Retinal pigment epithelial cell (primary cell): ENCODE results near the gene ATP2B2.

Experiments used
- DNase-seq: peaks from one replicate; pipeline ENCODE4 v3.0.0-alpha.2; 2010; ENCODE audit warnings: low read depth
- H3K4me3 ChIP-seq: 2 replicates; pipeline ENCODE4 v1.5.1; 2011; ENCODE audit warnings: mild to moderate bottlenecking, low read length, control low read depth, moderate library complexity
- CTCF ChIP-seq: conservative IDR thresholded peaks from 2 replicates; pipeline ENCODE4 v1.5.1; 2011; ENCODE audit warnings: low read depth, low read length, control low read depth, inconsistent platforms

ATP2B2 gene

GRCh38 chr3:10396931-10397330 lies 108.5 kb downstream of the ATP2B2 start:
- no peak overlapping the region for H3K4me3 ChIP-seq
- no peak for DNase-seq
- no peak for TF ChIP-seq CTCF

GRCh38 chr3:10396083-10396482 lies 109.3 kb downstream of the ATP2B2 start:
- no peak overlapping the region for H3K4me3 ChIP-seq
- TF ChIP-seq CTCF: no peak
- no peak for DNase-seq

GRCh38 chr3:10395671-10396070 lies 109.7 kb downstream of the ATP2B2 start:
- no peak for DNase-seq
- TF ChIP-seq CTCF: no peak
- no peak overlapping the region for H3K4me3 ChIP-seq

GRCh38 chr3:10395196-10395595 lies 110.2 kb downstream of the ATP2B2 start:
- TF ChIP-seq CTCF: no peak
- no peak overlapping the region for H3K4me3 ChIP-seq
- DNase-seq: no peak

GRCh38 chr3:10394491-10395025 lies 110.8 kb downstream of the ATP2B2 start:
- no peak for DNase-seq
- H3K4me3 ChIP-seq: no peak overlapping the region
- TF ChIP-seq CTCF: no peak

- no peak overlapping the region for H3K4me3 ChIP-seq
- TF ChIP-seq CTCF: no peak
- no peak for DNase-seq
Measured at GRCh38 chr3:10393514-10393913, 111.9 kb downstream of the ATP2B2 start.

GRCh38 chr3:10392906-10393461 lies 112.4 kb downstream of the ATP2B2 start:
- H3K4me3 ChIP-seq: no peak overlapping the region
- no peak for TF ChIP-seq CTCF
- no peak for DNase-seq
